HCT116 (cell line): ENCODE measurements around the gene SORCS2. TPM values are rescaled to one million over a fixed set of nuclear protein-coding genes. Genes with fewer than 3 reads are reported as not detected.

ENCODE experiments used
- ATAC-seq: fragments of 200-7000 bp; cut with Tn5 transposase; 2 replicates; pipeline ENCODE4 v1.9.1; 2020; ENCODE audit warnings: mild to moderate bottlenecking, moderate library complexity
- BruUV-seq: library from RNA; stranded (reverse); fragments of 400-500 nt; replicated peaks from 2 replicates; lab custom pipeline; 2021; lab: Mats Ljungman, UMichigan
- CTCF ChIA-PET: fragments of 300-600 bp; sonication (Branson Sonifier 250); formaldehyde crosslinking; loops from one replicate; lab custom pipeline; 2021; ENCODE audit warnings: antibody characterized with exemption; lab: Charles Lee
- POLR2A ChIA-PET: fragments of 300-600, 350-600 bp; sonication (Branson Sonifier 250); formaldehyde crosslinking; loops from one replicate; lab custom pipeline; 2021; ENCODE audit warnings: antibody characterized with exemption; lab: Charles Lee
- RAD21 ChIA-PET, 2 experiments: fragments of 300-600 bp; sonication (Branson Sonifier 250); formaldehyde crosslinking; loops; one replicate each; lab custom pipeline; 2023; ENCODE audit warnings: low total read pairs in 2 of 2; ENCODE audit not compliant: uncharacterized antibody in 2 of 2, unreplicated experiment in 2 of 2, low non-redundant PET in 1 of 2; lab: Charles Lee
- DNase-seq: peaks from one replicate; pipeline ENCODE4 v3.0.0-alpha.2; 2010; ENCODE audit warnings: low read depth, low spot score
- H2AFZ ChIP-seq: fragments of 200-600 bp; shearing (Covaris generic), sonication (generic); 2 replicates; pipeline ENCODE4 v1.6.1; 2017; ENCODE audit warnings: low read depth, mixed run types, mixed read lengths, antibody characterized with exemption, low read length; ENCODE audit not compliant: poor library complexity, severe bottlenecking
- H3K27ac ChIP-seq: 2 replicates; pipeline ENCODE4 v1.5.1; 2012; ENCODE audit warnings: low read depth, low read length
- H3K27me3 ChIP-seq: fragments of 200-600 bp; sonication (generic); 2 replicates; pipeline ENCODE4 v1.6.1; 2016; ENCODE audit warnings: mixed run types, low read length, mixed read lengths; ENCODE audit not compliant: insufficient read depth
- H3K36me3 ChIP-seq, 2 experiments: fragments of 200-500 bp in 1 of 2; fragments of 200-600 bp in 1 of 2; sonication (Bioruptor generic) in 1 of 2; sonication (generic) in 1 of 2; 2 replicates each; pipeline versions ENCODE4 v1.5.1 to v1.6.1; 2014 to 2016; ENCODE audit warnings: low read length in 2 of 2, inconsistent platforms in 1 of 2, mixed read lengths in 1 of 2, mixed run types in 1 of 2; ENCODE audit not compliant: insufficient read depth in 2 of 2, control insufficient read depth in 1 of 2
- H3K4me1 ChIP-seq, 2 experiments: fragments of 200-600 bp in 1 of 2; sonication (generic) in 1 of 2; 2 replicates each; pipeline versions ENCODE4 v1.5.1 to v1.6.1; 2012 to 2017; ENCODE audit warnings: low read length in 2 of 2, inconsistent platforms in 1 of 2, mild to moderate bottlenecking in 1 of 2, mixed read lengths in 1 of 2, mixed run types in 1 of 2, moderate library complexity in 1 of 2; ENCODE audit not compliant: insufficient read depth in 2 of 2, control insufficient read depth in 1 of 2
- H3K4me2 ChIP-seq: fragments of 200-600 bp; sonication (generic); 2 replicates; pipeline ENCODE4 v1.6.1; 2017; ENCODE audit warnings: mixed run types, low read length, mixed read lengths
- H3K4me3 ChIP-seq, 2 experiments: fragments of 200-600 bp in 1 of 2; sonication (generic) in 1 of 2; replicated peaks in 1 of 2; 2 replicates each; pipeline ENCODE4 v1.5.1; 2011 to 2016; ENCODE audit warnings: low read length in 2 of 2, control low read depth in 1 of 2, low read depth in 1 of 2, mild to moderate bottlenecking in 1 of 2, mixed read lengths in 1 of 2, mixed run types in 1 of 2
- H3K79me2 ChIP-seq: fragments of 200-600 bp; sonication (generic); 2 replicates; pipeline ENCODE4 v1.6.1; 2017; ENCODE audit warnings: mild to moderate bottlenecking, mixed run types, low read length, moderate library complexity, mixed read lengths; ENCODE audit not compliant: insufficient read depth
- H3K9ac ChIP-seq: fragments of 200-600 bp; sonication (generic); 2 replicates; pipeline ENCODE4 v1.6.1; 2016; ENCODE audit warnings: low read length, mixed read lengths
- H3K9me2 ChIP-seq: fragments of 200-600 bp; sonication (generic), shearing (Covaris generic); 2 replicates; pipeline ENCODE4 v1.6.1; 2017; ENCODE audit warnings: mixed run types, mild to moderate bottlenecking, moderate library complexity; ENCODE audit not compliant: insufficient read depth
- H3K9me3 ChIP-seq, 2 experiments: fragments of 200-500 bp in 1 of 2; fragments of 200-600 bp in 1 of 2; sonication (Bioruptor generic) in 1 of 2; sonication (generic) in 1 of 2; 2 replicates each; pipeline ENCODE4 v1.6.1; 2014 to 2017; ENCODE audit warnings: low read length in 2 of 2, mixed read lengths in 2 of 2, inconsistent platforms in 1 of 2, low read depth in 1 of 2, mild to moderate bottlenecking in 1 of 2, mixed run types in 1 of 2, moderate library complexity in 1 of 2; ENCODE audit not compliant: control insufficient read depth in 1 of 2, insufficient read depth in 1 of 2
- H4K20me1 ChIP-seq: fragments of 200-600 bp; sonication (generic), shearing (Covaris generic); 2 replicates; pipeline ENCODE4 v1.6.1; 2017; ENCODE audit warnings: mixed run types, mild to moderate bottlenecking, moderate library complexity; ENCODE audit not compliant: insufficient read depth
- ATF3 ChIP-seq: IDR thresholded peaks from 2 replicates; pipeline ENCODE4 v1.6.1; 2012
- ELF1 ChIP-seq: IDR thresholded peaks from 2 replicates; pipeline ENCODE4 v1.6.1; 2012; ENCODE audit warnings: low read depth, borderline replicate concordance
- EZH2 ChIP-seq: fragments of 200-600 bp; sonication (generic); IDR thresholded peaks from 2 replicates; pipeline ENCODE4 v1.6.1; 2017; ENCODE audit warnings: antibody characterized with exemption, mixed run types
- EZH2phosphoT487 ChIP-seq: fragments of 200-600 bp; IDR thresholded peaks from 2 replicates; pipeline ENCODE4 v1.6.1; 2018; ENCODE audit warnings: antibody characterized with exemption, borderline replicate concordance
- FOSL1 ChIP-seq: IDR thresholded peaks from 2 replicates; pipeline ENCODE4 v1.6.1; 2012; ENCODE audit warnings: low read depth
- JUND ChIP-seq: IDR thresholded peaks from 2 replicates; pipeline ENCODE4 v1.6.1; 2012
- MAX ChIP-seq: IDR thresholded peaks from 2 replicates; pipeline ENCODE4 v1.6.1; 2012
- RAD21 ChIP-seq: IDR thresholded peaks from 2 replicates; pipeline ENCODE4 v1.6.1; 2012; ENCODE audit warnings: low read depth, mild to moderate bottlenecking
- SIN3A ChIP-seq: IDR thresholded peaks from 2 replicates; pipeline ENCODE4 v1.6.1; 2012; ENCODE audit warnings: low read depth
- TCF7L2 ChIP-seq: IDR thresholded peaks from 2 replicates; pipeline ENCODE4 v1.7.0; 2011; ENCODE audit warnings: borderline replicate concordance, inconsistent platforms; ENCODE audit not compliant: insufficient read depth, insufficient read length; ENCODE audit errors: extremely low read depth
- ZBTB33 ChIP-seq: IDR thresholded peaks from 2 replicates; pipeline ENCODE4 v1.6.1; 2011; ENCODE audit warnings: mild to moderate bottlenecking, low read length, moderate library complexity; ENCODE audit not compliant: insufficient replicate concordance; ENCODE audit errors: extremely low read depth
- ZFX ChIP-seq: fragments of 450-650 bp; IDR thresholded peaks from 2 replicates; pipeline ENCODE4 v1.6.1; 2017
- ZNF274 ChIP-seq: fragments of 200-500 bp; sonication (Bioruptor generic); IDR thresholded peaks from 2 replicates; pipeline ENCODE4 v1.6.1; 2014; ENCODE audit warnings: mild to moderate bottlenecking, low read depth, low read length, inconsistent platforms
- intact Hi-C: fragments of 100-400 bp; cut with micrococcal nuclease; formaldehyde crosslinking; loops from 2 replicates; pipeline ENCODE4 v1.10.0; 2022
- total RNA-seq: library from RNA; stranded (reverse); gene quantifications from one replicate; pipeline ENCODE4 v1.2.1, GENCODE V29; 2021; ENCODE audit not compliant: unreplicated experiment
- TF ChIP-seq, protein P1 (sequence below), 3 experiments: fragments of 200-600 bp in 1 of 3; sonication (generic) in 1 of 3; IDR thresholded peaks in 2 of 3; conservative IDR thresholded peaks in 1 of 3; 2 replicates each; pipeline ENCODE4 v1.5.1; 2012 to 2017; ENCODE audit warnings: low read depth in 2 of 3, low read length in 2 of 3, antibody characterized with exemption in 1 of 3, borderline replicate concordance in 1 of 3, control low read depth in 1 of 3, mild to moderate bottlenecking in 1 of 3, mixed read lengths in 1 of 3, mixed run types in 1 of 3, moderate library complexity in 1 of 3; ENCODE audit not compliant: insufficient read depth in 1 of 3

Gene SORCS2
- total RNA-seq, 1 experiment from 2014 or later, result 0.37 TPM

- ChIA-PET CTCF (no interaction called here), POLR2A (no interaction called here), RAD21 (no interaction called here)
- BruUV-seq, result no TSS peak
- H4K20me1 ChIP-seq, result no peaks in the 10 kb centered on the region
- H3K79me2 ChIP-seq, result no peaks in the 10 kb centered on the region
- H3K4me3 ChIP-seq, result no peak overlapping the region
- no peak for TF ChIP-seq ATF3
- TF ChIP-seq ZFX, result no peak
- TF ChIP-seq MAX, result no peak
- TF ChIP-seq JUND, result no peak
- TF ChIP-seq EZH2, result no peak
- TF ChIP-seq SIN3A, result no peak
- TF ChIP-seq ZNF274, result no peak
- TF ChIP-seq, protein P1, sequence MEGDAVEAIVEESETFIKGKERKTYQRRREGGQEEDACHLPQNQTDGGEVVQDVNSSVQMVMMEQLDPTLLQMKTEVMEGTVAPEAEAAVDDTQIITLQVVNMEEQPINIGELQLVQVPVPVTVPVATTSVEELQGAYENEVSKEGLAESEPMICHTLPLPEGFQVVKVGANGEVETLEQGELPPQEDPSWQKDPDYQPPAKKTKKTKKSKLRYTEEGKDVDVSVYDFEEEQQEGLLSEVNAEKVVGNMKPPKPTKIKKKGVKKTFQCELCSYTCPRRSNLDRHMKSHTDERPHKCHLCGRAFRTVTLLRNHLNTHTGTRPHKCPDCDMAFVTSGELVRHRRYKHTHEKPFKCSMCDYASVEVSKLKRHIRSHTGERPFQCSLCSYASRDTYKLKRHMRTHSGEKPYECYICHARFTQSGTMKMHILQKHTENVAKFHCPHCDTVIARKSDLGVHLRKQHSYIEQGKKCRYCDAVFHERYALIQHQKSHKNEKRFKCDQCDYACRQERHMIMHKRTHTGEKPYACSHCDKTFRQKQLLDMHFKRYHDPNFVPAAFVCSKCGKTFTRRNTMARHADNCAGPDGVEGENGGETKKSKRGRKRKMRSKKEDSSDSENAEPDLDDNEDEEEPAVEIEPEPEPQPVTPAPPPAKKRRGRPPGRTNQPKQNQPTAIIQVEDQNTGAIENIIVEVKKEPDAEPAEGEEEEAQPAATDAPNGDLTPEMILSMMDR (IDR thresholded peaks at IDR 0.05 in 2 of 3, conservative IDR thresholded peaks at IDR 0.05 in 1 of 3; ENCODE audit: borderline replicate concordance in 1 of 3, insufficient read depth in 1 of 3, low read depth in 2 of 3, low read length in 2 of 3), result no peak
- TF ChIP-seq EZH2phosphoT487, result no peak
- TF ChIP-seq FOSL1, result no peak
- TF ChIP-seq RAD21, result no peak
- TF ChIP-seq TCF7L2, result no peak
- no peak for TF ChIP-seq ZBTB33
- TF ChIP-seq ELF1, result no peak
- DNase-seq (no peak), ATAC-seq (no peak)
- H3K4me2 ChIP-seq, result no peak overlapping the region
- H2AFZ ChIP-seq, result no peak overlapping the region
- no peaks in the 10 kb centered on the region for H3K9me2 ChIP-seq
- H3K27ac ChIP-seq, result no peak overlapping the region
- no peaks in the 10 kb centered on the region for H3K27me3 ChIP-seq
- no peak overlapping the region for H3K9ac ChIP-seq
- intact Hi-C loops, result no loop called here
- H3K36me3 ChIP-seq, result no peaks in the 10 kb centered on the region
- H3K9me3 ChIP-seq, result no peaks in the 10 kb centered on the region; a peak in 1 of 4 replicates
- no peaks in the 10 kb centered on the region for H3K4me1 ChIP-seq
These were observed 55.2 kb downstream of the SORCS2 start for GRCh38 chr4:7247521-7247920.
